Neural cell (in vitro differentiated cells): ENCODE results near the gene KRTAP10-11. TPM values are rescaled to one million over a fixed set of nuclear protein-coding genes. Genes with fewer than 3 reads are reported as not detected.

ENCODE experiments used
- H2AFZ ChIP-seq: fragments of 200-600, 300-800 bp; sonication (generic), shearing (Covaris generic); 2 replicates; pipeline ENCODE4 v1.6.0; 2014; ENCODE audit warnings: low read depth, mild to moderate bottlenecking, antibody characterized with exemption, low read length, moderate library complexity
- H3F3A ChIP-seq: fragments of 200-600 bp; shearing (Covaris generic); 2 replicates; pipeline ENCODE4 v1.6.1; 2016; ENCODE audit warnings: mild to moderate bottlenecking, moderate library complexity, mixed read lengths, antibody characterized with exemption, low read length; ENCODE audit not compliant: insufficient read depth, poor library complexity, severe bottlenecking
- H3K27ac ChIP-seq: fragments of 200-600, 300-800 bp; sonication (generic), shearing (Covaris generic); 2 replicates; pipeline ENCODE4 v1.5.1; 2014; ENCODE audit warnings: mild to moderate bottlenecking, low read length, moderate library complexity
- H3K27me3 ChIP-seq: fragments of 300-800, 200-600 bp; sonication (generic), shearing (Covaris generic); 2 replicates; pipeline ENCODE4 v1.6.0; 2014; ENCODE audit warnings: mild to moderate bottlenecking, low read depth, low read length, moderate library complexity; ENCODE audit not compliant: insufficient read depth
- H3K36me3 ChIP-seq: fragments of 300-800, 200-600 bp; sonication (generic), shearing (Covaris generic); 2 replicates; pipeline ENCODE4 v1.5.1; 2014; ENCODE audit warnings: mild to moderate bottlenecking, antibody characterized with exemption, low read length, moderate library complexity; ENCODE audit not compliant: insufficient read depth
- H3K4me2 ChIP-seq: fragments of 300-800, 200-600 bp; sonication (generic), shearing (Covaris generic); 2 replicates; pipeline ENCODE4 v1.6.0; 2014; ENCODE audit warnings: mild to moderate bottlenecking, low read length
- H3K4me3 ChIP-seq: fragments of 300-800, 200-600 bp; sonication (generic), shearing (Covaris generic); 2 replicates; pipeline ENCODE4 v1.5.1; 2014; ENCODE audit warnings: mild to moderate bottlenecking, low read length, moderate library complexity
- H3K79me2 ChIP-seq: fragments of 200-600 bp; shearing (Covaris generic); replicated peaks from 2 replicates; pipeline ENCODE4 v1.6.0; 2014; ENCODE audit warnings: mild to moderate bottlenecking, low read length, moderate library complexity; ENCODE audit not compliant: insufficient read depth
- H3K9ac ChIP-seq: fragments of 300-800, 200-600 bp; sonication (generic), shearing (Covaris generic); 2 replicates; pipeline ENCODE4 v1.6.1; 2016; ENCODE audit warnings: mild to moderate bottlenecking, low read length, mixed read lengths
- H3K9me2 ChIP-seq: fragments of 200-600 bp; shearing (Covaris generic); 2 replicates; pipeline ENCODE4 v1.6.1; 2016; ENCODE audit warnings: mild to moderate bottlenecking, low read length, mixed read lengths; ENCODE audit not compliant: insufficient read depth
- H3K9me3 ChIP-seq: fragments of 200-600, 300-800 bp; sonication (generic), shearing (Covaris generic); 2 replicates; pipeline ENCODE4 v1.6.1; 2016; ENCODE audit warnings: mild to moderate bottlenecking, mixed run types, low read length, moderate library complexity, mixed read lengths
- H4K20me1 ChIP-seq: fragments of 200-600 bp; shearing (Covaris generic); 2 replicates; pipeline ENCODE4 v1.6.1; 2016; ENCODE audit warnings: mild to moderate bottlenecking, mixed run types; ENCODE audit not compliant: insufficient read depth
- CTCF ChIP-seq: fragments of 450-650 bp; IDR thresholded peaks from 2 replicates; pipeline ENCODE4 v1.5.1; 2014; ENCODE audit warnings: antibody characterized with exemption, mild to moderate bottlenecking, moderate library complexity; ENCODE audit not compliant: poor library complexity, severe bottlenecking
- EP300 ChIP-seq: fragments of 450-650 bp; conservative IDR thresholded peaks from 2 replicates; pipeline ENCODE4 v1.6.1; 2014; ENCODE audit warnings: antibody characterized with exemption, mild to moderate bottlenecking, moderate library complexity; ENCODE audit not compliant: poor library complexity, severe bottlenecking
- MXI1 ChIP-seq: fragments of 450-650 bp; conservative IDR thresholded peaks from 2 replicates; pipeline ENCODE4 v1.6.1; 2014; ENCODE audit warnings: antibody characterized with exemption, mild to moderate bottlenecking; ENCODE audit not compliant: poor library complexity, severe bottlenecking
- POLR2AphosphoS5 ChIP-seq: IDR thresholded peaks from 2 replicates; pipeline ENCODE4 v1.6.1; 2012
- REST ChIP-seq: IDR thresholded peaks from 2 replicates; pipeline ENCODE4 v1.6.1; 2012; ENCODE audit warnings: borderline replicate concordance
- TAF1 ChIP-seq: IDR thresholded peaks from 2 replicates; pipeline ENCODE4 v1.6.1; 2012; ENCODE audit warnings: low read depth
- polyA plus RNA-seq: library from polyadenylated mRNA; depleted of rRNA; stranded (reverse); fragments of >200 nt; gene quantifications from 2 replicates; pipeline ENCODE4 v1.2.3, GENCODE V29; 2014

KRTAP10-11 gene
- polyA plus RNA-seq, 1 donor from 2014 or later = not detected

- H3K9me2 ChIP-seq = no peaks in the 10 kb centered on the region
- H3K27me3 ChIP-seq = no peaks in the 10 kb centered on the region
- no peaks in the 10 kb centered on the region for H3K9me3 ChIP-seq
- H3K27ac ChIP-seq = no peak overlapping the region
- no peaks in the 10 kb centered on the region for H4K20me1 ChIP-seq
- H3K79me2 ChIP-seq = no peaks in the 10 kb centered on the region
- TF ChIP-seq CTCF (no peak), EP300 (no peak), MXI1 (no peak), POLR2AphosphoS5 (no peak), REST (no peak), TAF1 (no peak)
- H3F3A ChIP-seq = no peaks in the 10 kb centered on the region
- H3K4me3 ChIP-seq = no peak overlapping the region
- H3K9ac ChIP-seq = no peak overlapping the region
- no peak overlapping the region for H2AFZ ChIP-seq
- no peak overlapping the region for H3K4me2 ChIP-seq
- H3K36me3 ChIP-seq = no peaks in the 10 kb centered on the region
These were observed 7.7 kb downstream of the KRTAP10-11 start for GRCh38 chr21:44653656-44654575.

GRCh38 chr21:44654576-44655175, 8.5 kb downstream of the KRTAP10-11 start, which contains the start of gene KRTAP12-4:
KRTAP12-4 (minus strand) TSS chr21:44654659; CDS start chr21:44654614, 45 bp downstream.
- H3K4me3 ChIP-seq = no peak within 1 kb of the TSS
- no peaks in the 10 kb centered on the region for H3K79me2 ChIP-seq
- H3K27ac ChIP-seq = no peak within 1 kb of the TSS
- no peaks in the 10 kb centered on the region for H3F3A ChIP-seq
- no peaks in the 10 kb centered on the region for H3K27me3 ChIP-seq
- H3K36me3 ChIP-seq = no peaks in the 10 kb centered on the region
- H2AFZ ChIP-seq = no peak within 1 kb of the TSS
- no peaks in the 10 kb centered on the region for H3K9me3 ChIP-seq
- TF ChIP-seq REST (no peak), EP300 (no peak)
- no peaks in the 10 kb centered on the region for H4K20me1 ChIP-seq
- H3K9me2 ChIP-seq = no peaks in the 10 kb centered on the region
- H3K9ac ChIP-seq = no peak within 1 kb of the TSS
- no peak within 1 kb of the TSS for H3K4me2 ChIP-seq
